A673 (cell line): ENCODE data around the gene TTL. TPM values are rescaled to one million over a fixed set of nuclear protein-coding genes. Genes with fewer than 3 reads are reported as not detected.

Experiments used
- BruUV-seq: library from RNA; stranded (reverse); fragments of 400-500 nt; replicated peaks from 2 replicates; lab custom pipeline; 2021; lab: Mats Ljungman, UMichigan
- CTCF ChIA-PET: fragments of 300-600 bp; sonication (Branson Sonifier 250); formaldehyde crosslinking; loops from one replicate; lab custom pipeline; 2022; ENCODE audit warnings: antibody characterized with exemption; lab: Charles Lee
- POLR2A ChIA-PET: fragments of 300-600 bp; sonication (Branson Sonifier 250); formaldehyde crosslinking; loops from one replicate; lab custom pipeline; 2022; ENCODE audit warnings: antibody characterized with exemption; ENCODE audit not compliant: low non-redundant PET; lab: Charles Lee
- DNase-seq: peaks from one replicate; pipeline ENCODE4 v3.0.0-alpha.2; 2015; ENCODE audit warnings: low spot score
- H3K27ac ChIP-seq: fragments of 200-600 bp; sonication (generic); 2 replicates; pipeline ENCODE4 v1.5.1; 2016; ENCODE audit warnings: mixed run types, low read depth, mild to moderate bottlenecking, mixed read lengths, antibody characterized with exemption, low read length; ENCODE audit not compliant: poor library complexity, severe bottlenecking
- H3K27me3 ChIP-seq: fragments of 200-600 bp; sonication (generic); replicated peaks from 2 replicates; pipeline ENCODE4 v1.6.1; 2017; ENCODE audit warnings: mixed run types, low read depth, mild to moderate bottlenecking, mixed read lengths, antibody characterized with exemption, low read length; ENCODE audit not compliant: insufficient read depth, poor library complexity
- H3K36me3 ChIP-seq: fragments of 200-600 bp; sonication (generic); 2 replicates; pipeline ENCODE4 v1.6.1; 2016; ENCODE audit warnings: mixed run types, mild to moderate bottlenecking, mixed read lengths, antibody characterized with exemption, low read length; ENCODE audit not compliant: insufficient read depth, poor library complexity, severe bottlenecking
- H3K4me1 ChIP-seq: fragments of 200-600 bp; sonication (generic); 2 replicates; pipeline ENCODE4 v1.6.1; 2017; ENCODE audit warnings: mixed run types, mild to moderate bottlenecking, mixed read lengths, antibody characterized with exemption, low read length; ENCODE audit not compliant: insufficient read depth, poor library complexity, severe bottlenecking
- H3K4me3 ChIP-seq: fragments of 200-600 bp; sonication (generic); 2 replicates; pipeline ENCODE4 v1.5.1; 2016; ENCODE audit warnings: low read depth, mixed run types, mild to moderate bottlenecking, mixed read lengths, low read length; ENCODE audit not compliant: poor library complexity, severe bottlenecking
- H3K9me3 ChIP-seq: fragments of 200-600 bp; sonication (generic); 2 replicates; pipeline ENCODE4 v1.6.1; 2016; ENCODE audit warnings: mixed run types, low read depth, mild to moderate bottlenecking, mixed read lengths, antibody characterized with exemption, low read length; ENCODE audit not compliant: poor library complexity, severe bottlenecking
- CTCF ChIP-seq: fragments of 300-800, 200-600 bp; sonication (generic); conservative IDR thresholded peaks from 2 replicates; pipeline ENCODE4 v1.5.1; 2017; ENCODE audit warnings: low read depth, mild to moderate bottlenecking, antibody characterized with exemption, low read length, moderate library complexity, mixed read lengths
- EZH2 ChIP-seq: fragments of 200-600 bp; sonication (generic); IDR thresholded peaks from 2 replicates; pipeline ENCODE4 v1.6.1; 2017; ENCODE audit warnings: borderline replicate concordance, low read depth, mild to moderate bottlenecking, mixed read lengths, antibody characterized with exemption, low read length; ENCODE audit not compliant: poor library complexity, severe bottlenecking
- intact Hi-C: fragments of 100-400 bp; cut with micrococcal nuclease; formaldehyde crosslinking; loops from one replicate; pipeline ENCODE4 v1.10.0; 2022; ENCODE audit not compliant: unreplicated experiment
- total RNA-seq: library from RNA; stranded (reverse); gene quantifications from 2 replicates; pipeline ENCODE4 v1.2.3, GENCODE V29; 2021

TTL gene
- total RNA-seq, 1 experiment from 2014 or later, result 146 TPM

- Histone ChIP-seq H3K4me3 (no peak overlapping the region), H3K4me1 (peaks cover 9% of the 10 kb centered on the region), H3K36me3 (peaks cover 42% of the 10 kb centered on the region), H3K27ac (peak overlapping the region; percentile 49), H3K27me3 (no peaks in the 10 kb centered on the region), H3K9me3 (no peaks in the 10 kb centered on the region)
- CTCF ChIA-PET, result no interaction called here
- intact Hi-C loops, result no loop called here
- TF ChIP-seq CTCF (no peak), EZH2 (no peak)
- POLR2A ChIA-PET, result no interaction called here
- BruUV-seq, result no TSS peak
- no peak for DNase-seq
Observed at GRCh38 chr2:112528541-112528940, 46.6 kb downstream of the TTL start.

- Histone ChIP-seq H3K9me3 (no peaks in the 10 kb centered on the region), H3K27ac (peak overlapping the region; percentile 49), H3K27me3 (no peaks in the 10 kb centered on the region), H3K36me3 (peaks cover 42% of the 10 kb centered on the region), H3K4me1 (peaks cover 6% of the 10 kb centered on the region), H3K4me3 (no peak overlapping the region)
- BruUV-seq, result no TSS peak
- ChIA-PET POLR2A (no interaction called here), CTCF (no interaction called here)
- TF ChIP-seq CTCF, result no peak
- TF ChIP-seq EZH2, result no peak
- DNase-seq, result peak; percentile 32
- intact Hi-C loops, result no loop called here
Observed at GRCh38 chr2:112529757-112530156, 47.8 kb downstream of the TTL start.

GRCh38 chr2:112530728-112531127 lies 48.8 kb downstream of the TTL start:
- no peak overlapping the region for H3K27ac ChIP-seq
- ChIA-PET CTCF (no interaction called here), POLR2A (interaction anchor here (0.5 kb wide), 1 partner anchor 11 kb away, joined by 3 read pairs; no protein-coding TSS in a partner anchor)
- no peak overlapping the region for H3K4me3 ChIP-seq
- H3K27me3 ChIP-seq, result no peaks in the 10 kb centered on the region
- no peak for DNase-seq
- H3K9me3 ChIP-seq, result no peaks in the 10 kb centered on the region
- H3K36me3 ChIP-seq, result peaks cover 42% of the 10 kb centered on the region
- intact Hi-C loops, result no loop called here
- BruUV-seq, result no TSS peak
- TF ChIP-seq CTCF, result no peak
- no peak for TF ChIP-seq EZH2
- H3K4me1 ChIP-seq, result peaks cover 6% of the 10 kb centered on the region
